NCI-H2107 treated with DMSO at 0.1 percent for 48 hours (cell line): ENCODE data around the gene TLE3.
"Not testable (repeated sequence)": the region's sequence is repeated elsewhere in the genome, so short reads cannot be mapped to it uniquely, and the experiment has no call there.

ENCODE experiments used
- DNase-seq: peaks from one replicate; lab custom pipeline; 2025; ENCODE audit not compliant: unreplicated experiment; lab: John Stamatoyannopoulos, UW

The TLE3 gene

DNA sequence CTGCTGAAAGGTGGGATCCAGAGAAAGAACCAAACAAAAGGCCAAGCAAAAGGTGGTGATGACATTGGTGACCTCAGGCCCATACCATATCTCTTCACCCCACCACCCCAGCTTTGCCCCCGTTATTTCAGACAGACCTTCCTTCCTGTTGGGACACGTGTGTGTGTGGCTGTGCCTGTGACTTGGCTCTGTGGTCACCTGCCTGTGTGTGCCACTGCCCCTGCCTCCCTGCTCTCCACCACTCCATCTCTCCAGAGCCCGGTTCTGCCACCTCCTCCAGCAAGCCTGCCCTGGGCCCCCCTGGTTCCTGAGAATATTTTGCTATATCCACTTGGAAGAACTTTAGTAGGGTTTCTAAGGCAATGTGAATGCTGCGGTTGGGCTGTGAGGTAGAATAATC is 28.6 kb upstream of the TLE3 start:
- DNase-seq = no peak

DNA sequence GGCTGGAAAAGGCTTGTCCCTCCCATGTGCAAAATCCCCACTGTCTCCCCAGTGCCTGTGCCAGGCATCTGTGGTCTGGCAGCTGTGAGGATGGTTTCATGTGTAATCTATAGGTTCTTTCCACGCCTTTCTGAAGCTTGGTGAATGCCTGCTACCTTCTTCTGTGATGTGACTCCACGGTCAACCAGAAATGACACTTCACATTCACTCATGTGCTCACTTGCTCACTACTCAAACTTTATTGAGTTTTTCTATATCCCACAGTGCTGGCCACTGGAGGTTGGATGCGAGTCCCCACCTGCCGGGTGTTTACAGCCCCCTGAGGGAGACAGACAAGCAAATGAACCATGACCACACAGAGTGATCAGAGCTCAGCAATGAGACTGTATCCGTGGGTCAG is 27.9 kb upstream of the TLE3 start:
- no peak for DNase-seq

DNA sequence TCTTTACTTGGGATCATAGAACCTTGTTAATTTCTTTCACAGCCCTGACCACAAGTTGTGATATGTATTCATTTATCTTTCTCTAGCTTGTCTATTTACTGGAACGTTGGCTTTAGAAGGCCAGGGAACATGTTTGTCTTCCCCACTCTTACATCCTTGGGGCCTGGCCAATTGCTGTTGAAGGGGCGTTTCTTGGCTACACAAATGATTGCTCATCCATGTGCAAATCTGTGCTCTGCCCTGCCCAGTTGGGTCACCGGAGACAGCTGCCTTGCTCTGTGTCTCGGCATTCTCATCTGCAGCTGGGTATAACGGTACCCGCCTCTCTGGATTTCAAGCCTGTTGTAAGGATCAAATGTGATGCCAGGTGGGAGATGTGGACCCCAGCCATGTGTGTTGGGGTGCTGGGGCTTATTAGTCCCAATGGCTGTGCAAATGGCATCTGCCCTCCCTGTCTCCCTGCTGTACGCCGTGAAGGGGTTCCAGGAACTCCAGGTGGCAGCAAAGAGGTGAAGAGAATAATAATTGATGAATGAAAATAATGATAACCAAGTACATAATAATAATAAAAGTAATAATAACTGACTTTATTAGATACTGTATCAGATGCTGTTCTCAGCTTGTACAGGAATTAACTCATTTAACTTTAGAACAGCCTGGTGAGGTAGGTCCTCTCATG is 24.0 kb upstream of the TLE3 start:
- DNase-seq = no peak

DNA sequence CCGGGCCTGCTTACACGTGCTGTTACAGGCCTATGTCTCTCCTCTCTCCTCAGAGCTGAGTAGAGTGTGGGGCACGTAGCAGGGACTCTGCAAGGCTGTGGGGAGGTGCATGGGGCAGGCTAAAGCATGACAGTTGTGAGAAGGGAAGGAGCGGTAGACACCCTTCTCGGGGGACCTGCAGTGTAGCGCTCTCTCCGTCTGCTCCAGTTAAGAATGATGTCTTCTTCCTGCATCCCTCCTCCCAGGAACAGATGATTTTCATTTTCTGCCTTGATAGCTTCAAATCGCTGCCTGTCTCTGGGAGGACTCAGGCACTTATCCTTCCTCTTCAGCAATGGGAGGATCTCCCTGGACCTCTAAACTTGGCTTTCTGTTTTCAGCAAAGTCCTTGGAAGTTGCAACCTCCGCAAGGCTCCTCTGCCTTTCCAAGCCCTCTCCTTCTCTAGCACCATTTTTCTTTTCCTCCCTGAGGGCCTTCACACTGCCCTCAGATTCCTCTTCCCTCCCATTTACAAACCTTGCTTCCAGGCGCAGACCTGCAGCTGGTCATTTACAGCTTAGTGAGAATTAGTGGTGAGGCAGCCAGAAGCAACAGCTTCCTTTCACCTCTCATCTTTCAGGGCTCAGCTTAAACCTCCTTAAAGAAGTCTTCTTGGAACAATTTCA is 23.4 kb upstream of the TLE3 start:
- no peak for DNase-seq

- no peak for DNase-seq
Observed at GRCh38 chr15:70119911-70120508, 22.3 kb upstream of the TLE3 start.

- DNase-seq = no peak
Observed at GRCh38 chr15:70118599-70118998, 20.9 kb upstream of the TLE3 start.

- no peak for DNase-seq
Observed at GRCh38 chr15:70116317-70116716, 18.6 kb upstream of the TLE3 start.

DNA sequence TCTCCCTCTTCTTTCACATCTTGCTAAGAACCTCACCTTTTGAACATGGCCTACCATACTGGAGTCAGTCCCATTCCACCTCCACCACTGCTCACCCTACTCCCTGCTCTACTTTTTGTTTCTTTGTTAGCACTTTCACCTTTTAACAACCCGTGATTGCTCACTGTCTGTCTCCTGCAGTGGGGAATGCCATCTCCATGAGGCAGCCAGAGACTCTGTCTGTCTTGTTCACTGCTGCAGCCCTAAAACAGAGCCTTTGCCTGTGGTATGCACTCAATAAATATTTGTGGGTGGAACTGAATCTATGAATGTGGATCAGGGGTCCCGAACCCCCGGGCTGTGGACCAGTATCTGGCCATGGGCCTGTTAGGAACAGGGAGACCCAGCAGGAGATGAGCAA is 16.5 kb upstream of the TLE3 start:
- DNase-seq = no peak

DNA sequence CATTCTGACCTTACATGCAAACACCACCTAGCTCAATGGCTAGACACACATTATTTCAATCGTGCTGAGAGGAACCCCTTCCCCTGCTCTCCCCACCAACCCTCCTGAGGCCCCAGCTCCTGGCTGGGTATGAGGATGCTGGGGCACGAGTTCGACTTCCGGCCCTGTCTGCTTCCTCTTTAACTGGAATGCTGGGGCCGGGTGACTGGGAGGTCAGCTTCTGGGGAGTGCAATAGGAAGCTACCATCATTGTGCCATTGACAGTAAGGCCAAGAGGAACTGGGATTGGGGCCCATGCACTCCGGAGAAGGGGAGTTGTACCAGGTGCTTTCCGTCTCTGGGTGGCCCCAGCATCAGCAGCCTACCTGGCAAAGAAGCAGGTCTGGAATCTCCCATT is 15.6 kb upstream of the TLE3 start:
- no peak for DNase-seq

DNA sequence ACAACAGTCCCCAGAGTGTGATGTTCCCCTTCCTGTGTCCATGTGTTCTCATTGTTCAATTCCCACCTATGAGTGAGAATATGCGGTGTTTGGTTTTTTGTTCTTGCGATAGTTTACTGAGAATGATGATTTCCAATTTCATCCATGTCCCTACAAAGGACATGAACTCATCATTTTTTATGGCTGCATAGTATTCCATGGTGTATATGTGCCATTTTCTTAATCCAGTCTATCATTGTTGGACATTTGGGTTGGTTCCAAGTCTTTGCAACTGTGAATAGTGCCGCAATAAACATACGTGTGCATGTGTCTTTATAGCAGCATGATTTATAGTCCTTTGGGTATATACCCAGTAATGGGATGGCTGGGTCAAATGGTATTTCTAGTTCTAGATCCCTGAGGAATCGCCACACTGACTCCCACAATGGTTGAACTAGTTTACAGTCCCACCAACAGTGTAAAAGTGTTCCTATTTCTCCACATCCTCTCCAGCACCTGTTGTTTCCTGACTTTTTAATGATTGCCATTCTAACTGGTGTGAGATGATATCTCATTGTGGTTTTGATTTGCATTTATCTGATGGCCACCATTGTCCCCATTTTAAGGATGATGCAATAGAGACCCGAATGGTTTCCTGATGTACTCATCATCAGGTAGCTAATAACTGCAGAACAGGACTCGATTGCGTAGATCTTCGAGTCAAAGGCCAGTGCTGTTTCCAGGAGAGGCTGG is 15.0 kb upstream of the TLE3 start:
- DNase-seq = not testable (repeated sequence)

- DNase-seq = no peak
Observed at GRCh38 chr15:70112074-70112395, 14.3 kb upstream of the TLE3 start.

- peak; percentile 66 for DNase-seq
Observed at GRCh38 chr15:70111203-70112073, 13.7 kb upstream of the TLE3 start.

- peak; percentile 9 for DNase-seq
Observed at GRCh38 chr15:70109978-70110377, 12.3 kb upstream of the TLE3 start.

GRCh38 chr15:70109531-70109930 is 11.8 kb upstream of the TLE3 start:
- no peak for DNase-seq

DNA sequence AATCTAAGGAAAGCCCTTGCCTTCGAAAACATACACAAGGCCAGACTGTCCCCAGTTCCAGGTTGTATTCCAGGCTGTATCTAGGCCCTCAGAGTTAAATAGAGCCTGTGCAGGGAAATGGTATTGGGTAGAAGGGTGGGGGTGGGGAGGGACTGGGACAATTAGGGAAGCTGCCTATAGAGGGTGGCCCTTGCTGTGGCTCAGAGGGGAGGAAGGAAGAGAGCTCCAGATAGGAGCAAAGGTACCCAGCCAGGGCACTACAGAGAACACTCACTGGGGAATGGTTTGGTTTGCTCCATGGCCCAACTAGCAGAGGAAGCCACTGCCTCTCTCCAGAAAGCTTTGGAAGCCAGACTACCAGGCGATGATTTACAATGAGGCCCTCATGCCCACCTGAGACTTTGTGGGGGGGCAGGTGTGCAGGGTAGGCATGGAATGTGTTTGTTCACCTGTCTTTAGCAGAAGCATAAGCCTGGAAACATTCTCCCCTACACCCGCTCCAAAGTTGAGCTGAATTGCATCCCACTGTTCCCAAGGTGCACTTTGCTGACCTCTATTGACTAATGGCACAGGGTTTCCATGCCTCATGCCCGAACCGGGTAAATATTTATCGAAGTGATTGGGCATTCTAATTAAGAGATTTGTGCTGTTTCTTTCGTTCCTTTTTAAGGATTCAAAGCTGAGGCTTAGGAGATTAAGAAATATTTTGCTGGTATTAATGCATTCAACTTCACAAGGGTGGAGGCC is 6.3 kb upstream of the TLE3 start:
- no peak for DNase-seq

DNA sequence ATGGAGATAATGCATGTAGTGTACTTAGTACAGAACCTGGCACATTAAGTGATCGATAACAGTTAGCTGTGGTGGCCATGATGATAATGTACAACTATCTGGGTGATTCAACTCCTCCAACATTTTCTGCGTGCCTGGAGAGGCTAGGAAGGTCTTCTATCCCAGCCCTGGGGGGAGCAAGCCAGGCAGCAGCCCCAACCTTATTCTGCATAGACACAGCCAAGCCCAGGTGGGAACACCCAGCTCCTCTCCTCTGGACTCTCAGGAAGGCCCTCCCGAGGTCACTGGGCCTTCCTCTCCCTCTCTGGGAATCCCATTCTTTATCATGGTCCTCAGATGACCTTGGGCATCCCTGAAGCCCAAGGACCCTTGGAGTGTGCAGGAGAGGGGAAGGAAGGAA is 5.1 kb upstream of the TLE3 start:
- no peak for DNase-seq

GRCh38 chr15:70101459-70102113 is 3.9 kb upstream of the TLE3 start:
- DNase-seq = peak; percentile 63

DNA sequence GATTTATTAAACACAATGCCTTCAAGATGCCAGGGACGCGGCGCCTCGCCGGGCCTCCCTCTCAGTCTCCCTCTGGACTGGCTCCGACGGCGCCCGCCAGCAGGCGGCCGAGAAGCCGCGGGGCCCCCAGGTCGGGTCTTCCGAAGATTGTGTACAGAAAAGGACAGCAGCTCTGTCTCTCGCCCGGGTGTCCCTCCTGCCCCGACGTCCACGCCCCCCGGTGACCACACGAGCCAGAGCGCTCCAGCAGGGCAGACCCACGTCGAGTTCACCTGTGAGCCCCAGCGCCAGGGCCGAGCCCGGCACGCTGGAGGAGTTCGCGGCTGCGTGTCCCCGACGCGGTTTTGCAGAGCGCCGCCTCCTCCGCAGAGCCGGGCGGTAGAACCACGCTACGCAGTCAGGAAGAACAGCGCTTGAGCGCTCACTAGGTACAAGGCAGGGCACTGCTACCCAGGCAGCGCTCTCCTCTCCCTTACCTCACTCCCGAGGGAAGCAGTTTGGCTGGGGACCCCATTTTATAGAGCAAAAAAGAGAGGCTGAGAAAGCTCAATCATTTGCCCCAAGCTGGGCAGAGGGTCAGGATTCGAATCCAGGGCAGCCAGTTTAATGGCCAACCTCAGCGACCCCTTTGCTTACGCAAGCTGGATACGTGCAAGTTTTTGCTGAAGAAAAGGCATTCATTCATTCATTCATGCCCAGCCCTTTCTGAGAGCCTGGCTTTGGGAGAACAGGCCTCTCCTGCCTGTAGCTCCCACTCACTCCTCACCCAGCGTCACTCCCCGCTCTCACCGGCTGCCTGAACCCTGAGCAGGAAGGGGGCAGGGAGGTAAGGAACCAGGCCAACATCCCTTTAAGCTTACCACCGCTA is 3.0 kb upstream of the TLE3 start:
- no peak for DNase-seq

DNA sequence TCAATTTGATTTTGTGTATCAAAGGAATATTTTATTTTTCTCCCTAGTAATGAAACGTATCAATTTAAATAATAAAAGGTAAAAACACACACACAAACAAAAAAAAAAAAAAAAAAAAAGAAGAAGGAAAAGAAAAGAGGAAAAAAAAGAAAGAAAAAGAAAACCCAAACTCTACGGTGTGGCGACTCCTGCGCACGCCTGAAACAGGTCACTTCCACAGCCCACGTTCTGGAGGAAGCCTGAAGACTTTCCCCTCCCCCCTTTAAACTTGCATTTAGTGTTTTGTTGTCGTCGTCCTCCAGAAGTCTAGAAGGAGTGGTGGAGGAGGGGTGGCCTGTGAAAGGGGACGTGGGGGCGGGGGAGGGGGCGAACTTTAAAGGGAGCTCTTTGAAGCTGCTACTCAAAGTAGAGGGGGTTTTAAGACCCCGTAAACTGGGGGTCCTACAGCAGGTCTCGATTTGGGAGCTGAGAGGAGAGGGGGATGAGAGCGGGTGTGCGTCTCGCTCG is 2.3 kb upstream of the TLE3 start:
- DNase-seq = no peak
